GM12801 (cell line): Measurements from ENCODE around the gene EEF1E1.

Experiments
- TF ChIP-seq, protein P1 (sequence below): IDR thresholded peaks from one replicate; pipeline ENCODE4 v1.5.1; 2011; ENCODE audit warnings: control low read depth; ENCODE audit not compliant: insufficient read length; ENCODE audit errors: extremely low read depth

Gene EEF1E1

DNA sequence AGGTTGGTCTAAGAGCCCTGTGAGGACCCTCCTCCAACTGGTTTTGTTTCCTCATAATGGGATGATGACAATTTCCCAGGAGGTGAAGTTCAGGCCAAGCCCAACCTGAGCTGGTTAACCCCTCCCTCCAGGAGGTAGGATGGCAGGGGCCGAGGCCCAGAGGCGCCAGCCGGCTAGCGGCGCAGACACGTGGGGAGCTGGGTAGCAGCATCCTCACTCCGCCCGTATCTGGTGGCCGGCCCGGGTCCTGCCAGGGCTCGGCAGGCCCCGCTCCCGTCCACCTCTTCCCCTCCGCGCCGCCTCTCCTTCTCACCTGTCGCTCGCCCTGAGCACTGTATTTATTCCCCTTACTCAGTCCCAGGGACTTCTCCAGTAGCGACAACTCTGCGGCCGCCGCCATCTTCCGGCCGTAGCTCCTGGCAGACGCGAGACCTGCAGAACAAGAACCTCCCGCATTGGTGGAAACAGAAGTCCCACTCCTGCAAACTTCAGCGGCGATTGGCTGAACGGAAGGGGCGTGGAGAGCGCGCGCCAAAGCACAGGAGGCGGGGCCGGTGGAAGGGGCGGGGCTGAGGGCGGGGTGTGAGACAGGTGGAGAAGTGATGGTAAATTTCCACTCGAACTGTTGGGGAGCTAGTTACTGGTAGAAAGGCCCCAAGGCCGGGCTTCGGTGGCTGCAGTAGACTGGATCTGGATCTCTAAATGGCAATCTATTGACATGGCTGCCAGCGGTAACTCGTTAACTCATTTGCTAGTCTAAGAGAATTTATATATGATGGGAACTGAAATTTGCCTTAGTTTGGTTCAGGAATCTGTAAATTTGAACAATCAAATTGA, at the start of gene EEF1E1:
EEF1E1 (minus strand) TSS at position 427 of the 837 bp plus-strand sequence; CDS start at position 400, 27 bp downstream.
- TF ChIP-seq, protein P1, sequence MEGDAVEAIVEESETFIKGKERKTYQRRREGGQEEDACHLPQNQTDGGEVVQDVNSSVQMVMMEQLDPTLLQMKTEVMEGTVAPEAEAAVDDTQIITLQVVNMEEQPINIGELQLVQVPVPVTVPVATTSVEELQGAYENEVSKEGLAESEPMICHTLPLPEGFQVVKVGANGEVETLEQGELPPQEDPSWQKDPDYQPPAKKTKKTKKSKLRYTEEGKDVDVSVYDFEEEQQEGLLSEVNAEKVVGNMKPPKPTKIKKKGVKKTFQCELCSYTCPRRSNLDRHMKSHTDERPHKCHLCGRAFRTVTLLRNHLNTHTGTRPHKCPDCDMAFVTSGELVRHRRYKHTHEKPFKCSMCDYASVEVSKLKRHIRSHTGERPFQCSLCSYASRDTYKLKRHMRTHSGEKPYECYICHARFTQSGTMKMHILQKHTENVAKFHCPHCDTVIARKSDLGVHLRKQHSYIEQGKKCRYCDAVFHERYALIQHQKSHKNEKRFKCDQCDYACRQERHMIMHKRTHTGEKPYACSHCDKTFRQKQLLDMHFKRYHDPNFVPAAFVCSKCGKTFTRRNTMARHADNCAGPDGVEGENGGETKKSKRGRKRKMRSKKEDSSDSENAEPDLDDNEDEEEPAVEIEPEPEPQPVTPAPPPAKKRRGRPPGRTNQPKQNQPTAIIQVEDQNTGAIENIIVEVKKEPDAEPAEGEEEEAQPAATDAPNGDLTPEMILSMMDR = no peak

- TF ChIP-seq, protein P1 = no peak
Measured at GRCh38 chr6:8149350-8149749, 47.0 kb upstream of the EEF1E1 start.

DNA sequence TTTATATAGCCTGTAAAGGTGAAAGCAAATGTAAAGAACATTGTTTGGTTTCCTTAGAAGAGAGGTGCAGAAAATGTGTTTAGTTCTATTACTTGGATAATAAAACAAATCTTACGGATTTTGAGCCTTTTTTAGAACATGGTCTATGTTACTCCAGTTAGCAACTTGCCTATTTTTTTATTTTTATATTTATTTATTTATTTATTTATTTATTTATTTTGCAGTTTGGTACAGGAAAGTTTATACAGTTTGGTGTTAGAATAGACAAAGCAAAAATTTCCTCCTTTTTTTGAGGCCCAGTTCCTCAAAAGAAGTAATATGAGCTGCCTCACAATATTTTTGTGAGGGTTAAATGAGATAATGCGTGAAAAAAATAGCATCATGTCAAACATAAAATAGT, 41.6 kb upstream of the EEF1E1 start:
- TF ChIP-seq, protein P1 = no peak

GRCh38 chr6:8139451-8139850, 37.1 kb upstream of the EEF1E1 start:
- TF ChIP-seq, protein P1 = no peak

GRCh38 chr6:8137529-8137939, 35.2 kb upstream of the EEF1E1 start:
- TF ChIP-seq, protein P1 = no peak

- TF ChIP-seq, protein P1 = no peak
Measured at GRCh38 chr6:8135276-8135675, 32.9 kb upstream of the EEF1E1 start.

DNA sequence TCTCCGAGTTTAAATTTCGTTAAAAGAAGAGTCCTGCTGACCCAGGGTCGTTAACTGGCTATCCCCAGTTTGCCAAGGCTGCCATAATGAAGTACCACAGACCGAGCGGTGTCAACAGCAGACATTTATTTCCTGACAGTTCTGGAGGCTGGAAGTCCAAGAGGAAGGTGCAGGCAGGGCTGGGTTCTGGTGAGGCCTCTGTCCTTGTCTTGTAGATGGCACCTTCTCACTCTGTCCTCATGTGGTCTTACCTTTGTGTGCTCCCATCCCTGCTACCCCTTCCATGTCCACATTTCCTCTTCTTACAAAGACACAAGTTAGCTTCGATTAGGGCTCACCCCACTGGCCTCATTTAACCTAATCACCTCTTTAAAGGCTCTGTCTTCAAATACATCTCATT, 29.8 kb upstream of the EEF1E1 start:
- TF ChIP-seq, protein P1 = no peak
